ENCODE results near the gene MMP11. TPM values are rescaled to one million over a fixed set of nuclear protein-coding genes. Genes with fewer than 3 reads are reported as not detected.

Gene MMP11
- polyA plus RNA-seq, 1 donor from 2014 or later = 9.3 TPM

DNA sequence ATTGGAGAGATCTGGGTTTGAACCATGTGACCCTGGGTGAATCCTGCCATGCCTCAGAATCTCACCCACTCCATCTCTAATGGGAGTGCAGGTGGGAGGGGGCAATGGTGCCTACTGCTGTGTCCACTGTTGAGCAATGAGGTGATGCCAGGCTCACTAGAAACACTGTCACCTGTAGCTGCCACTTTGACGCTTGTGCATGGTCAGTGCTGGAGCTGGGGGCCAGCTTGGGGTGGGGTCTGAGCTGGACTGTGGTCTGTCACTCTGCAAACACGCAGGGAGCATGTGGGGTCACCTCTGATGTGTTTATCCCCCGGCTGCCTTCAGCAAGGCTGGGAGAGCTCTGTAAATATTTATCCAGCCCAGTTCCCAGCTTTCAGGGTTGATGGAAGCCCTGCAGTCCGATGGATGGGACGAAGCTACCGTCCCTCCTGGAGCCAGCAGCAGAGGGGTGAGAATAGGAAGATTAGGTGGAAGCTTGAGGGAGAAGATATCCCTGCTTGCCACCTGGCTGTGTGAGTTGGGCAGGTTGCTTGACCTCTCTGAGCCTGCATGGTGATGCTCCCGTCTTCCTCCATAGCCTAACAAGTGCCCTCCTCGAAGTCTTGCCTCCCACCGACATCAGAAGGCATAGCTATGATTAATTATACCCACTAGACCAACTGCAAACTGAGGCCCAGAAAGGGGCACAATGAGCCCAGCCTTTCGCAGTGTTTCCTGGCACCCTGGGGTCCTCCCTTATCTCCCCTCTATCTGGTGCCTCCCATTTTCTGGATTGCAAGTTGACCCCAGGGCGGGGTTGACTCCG, 1.7 kb downstream of the MMP11 start:
- Histone ChIP-seq H3K27me3 (ENCODE audit: insufficient read depth, low read depth, low read length) (peaks cover 9% of the 10 kb centered on the region), H3K79me2 (replicated peaks; ENCODE audit: insufficient read depth, low read length) (no peaks in the 10 kb centered on the region), H3K4me3 (ENCODE audit: low read length) (no peak overlapping the region), H4K20me1 (ENCODE audit: insufficient read depth) (no peaks in the 10 kb centered on the region), H3K27ac (ENCODE audit: low read length) (no peak overlapping the region), H3F3A (ENCODE audit: insufficient read depth, low read length, poor library complexity, severe bottlenecking) (no peaks in the 10 kb centered on the region), H3K9ac (ENCODE audit: low read length) (no peak overlapping the region), H3K4me2 (ENCODE audit: low read length) (no peak overlapping the region), H3K9me3 (ENCODE audit: low read length) (no peaks in the 10 kb centered on the region), H3K9me2 (ENCODE audit: insufficient read depth, low read length) (no peaks in the 10 kb centered on the region), H3K36me3 (ENCODE audit: insufficient read depth, low read length) (no peaks in the 10 kb centered on the region), H2AFZ (ENCODE audit: low read depth, low read length) (no peak overlapping the region)
- TF ChIP-seq EZH2 (IDR thresholded peaks at IDR 0.05; ENCODE audit: borderline replicate concordance, insufficient read depth, low read length, poor library complexity, severe bottlenecking) (no peak), EP300 (conservative IDR thresholded peaks at IDR 0.05; ENCODE audit: poor library complexity, severe bottlenecking) (no peak), SMC3 (conservative IDR thresholded peaks at IDR 0.05; ENCODE audit: poor library complexity) (no peak), TAF1 (IDR thresholded peaks at IDR 0.05; ENCODE audit: low read depth) (no peak), RAD21 (conservative IDR thresholded peaks at IDR 0.05) (no peak), POLR2AphosphoS5 (IDR thresholded peaks at IDR 0.05) (no peak), MXI1 (conservative IDR thresholded peaks at IDR 0.05; ENCODE audit: poor library complexity, severe bottlenecking) (no peak)
- TF ChIP-seq, protein P1, sequence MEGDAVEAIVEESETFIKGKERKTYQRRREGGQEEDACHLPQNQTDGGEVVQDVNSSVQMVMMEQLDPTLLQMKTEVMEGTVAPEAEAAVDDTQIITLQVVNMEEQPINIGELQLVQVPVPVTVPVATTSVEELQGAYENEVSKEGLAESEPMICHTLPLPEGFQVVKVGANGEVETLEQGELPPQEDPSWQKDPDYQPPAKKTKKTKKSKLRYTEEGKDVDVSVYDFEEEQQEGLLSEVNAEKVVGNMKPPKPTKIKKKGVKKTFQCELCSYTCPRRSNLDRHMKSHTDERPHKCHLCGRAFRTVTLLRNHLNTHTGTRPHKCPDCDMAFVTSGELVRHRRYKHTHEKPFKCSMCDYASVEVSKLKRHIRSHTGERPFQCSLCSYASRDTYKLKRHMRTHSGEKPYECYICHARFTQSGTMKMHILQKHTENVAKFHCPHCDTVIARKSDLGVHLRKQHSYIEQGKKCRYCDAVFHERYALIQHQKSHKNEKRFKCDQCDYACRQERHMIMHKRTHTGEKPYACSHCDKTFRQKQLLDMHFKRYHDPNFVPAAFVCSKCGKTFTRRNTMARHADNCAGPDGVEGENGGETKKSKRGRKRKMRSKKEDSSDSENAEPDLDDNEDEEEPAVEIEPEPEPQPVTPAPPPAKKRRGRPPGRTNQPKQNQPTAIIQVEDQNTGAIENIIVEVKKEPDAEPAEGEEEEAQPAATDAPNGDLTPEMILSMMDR (IDR thresholded peaks at IDR 0.05; ENCODE audit: poor library complexity, severe bottlenecking) = no peak
- TF ChIP-seq, protein P2, sequence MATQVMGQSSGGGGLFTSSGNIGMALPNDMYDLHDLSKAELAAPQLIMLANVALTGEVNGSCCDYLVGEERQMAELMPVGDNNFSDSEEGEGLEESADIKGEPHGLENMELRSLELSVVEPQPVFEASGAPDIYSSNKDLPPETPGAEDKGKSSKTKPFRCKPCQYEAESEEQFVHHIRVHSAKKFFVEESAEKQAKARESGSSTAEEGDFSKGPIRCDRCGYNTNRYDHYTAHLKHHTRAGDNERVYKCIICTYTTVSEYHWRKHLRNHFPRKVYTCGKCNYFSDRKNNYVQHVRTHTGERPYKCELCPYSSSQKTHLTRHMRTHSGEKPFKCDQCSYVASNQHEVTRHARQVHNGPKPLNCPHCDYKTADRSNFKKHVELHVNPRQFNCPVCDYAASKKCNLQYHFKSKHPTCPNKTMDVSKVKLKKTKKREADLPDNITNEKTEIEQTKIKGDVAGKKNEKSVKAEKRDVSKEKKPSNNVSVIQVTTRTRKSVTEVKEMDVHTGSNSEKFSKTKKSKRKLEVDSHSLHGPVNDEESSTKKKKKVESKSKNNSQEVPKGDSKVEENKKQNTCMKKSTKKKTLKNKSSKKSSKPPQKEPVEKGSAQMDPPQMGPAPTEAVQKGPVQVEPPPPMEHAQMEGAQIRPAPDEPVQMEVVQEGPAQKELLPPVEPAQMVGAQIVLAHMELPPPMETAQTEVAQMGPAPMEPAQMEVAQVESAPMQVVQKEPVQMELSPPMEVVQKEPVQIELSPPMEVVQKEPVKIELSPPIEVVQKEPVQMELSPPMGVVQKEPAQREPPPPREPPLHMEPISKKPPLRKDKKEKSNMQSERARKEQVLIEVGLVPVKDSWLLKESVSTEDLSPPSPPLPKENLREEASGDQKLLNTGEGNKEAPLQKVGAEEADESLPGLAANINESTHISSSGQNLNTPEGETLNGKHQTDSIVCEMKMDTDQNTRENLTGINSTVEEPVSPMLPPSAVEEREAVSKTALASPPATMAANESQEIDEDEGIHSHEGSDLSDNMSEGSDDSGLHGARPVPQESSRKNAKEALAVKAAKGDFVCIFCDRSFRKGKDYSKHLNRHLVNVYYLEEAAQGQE (IDR thresholded peaks at IDR 0.05; ENCODE audit: borderline replicate concordance) = no peak

DNA sequence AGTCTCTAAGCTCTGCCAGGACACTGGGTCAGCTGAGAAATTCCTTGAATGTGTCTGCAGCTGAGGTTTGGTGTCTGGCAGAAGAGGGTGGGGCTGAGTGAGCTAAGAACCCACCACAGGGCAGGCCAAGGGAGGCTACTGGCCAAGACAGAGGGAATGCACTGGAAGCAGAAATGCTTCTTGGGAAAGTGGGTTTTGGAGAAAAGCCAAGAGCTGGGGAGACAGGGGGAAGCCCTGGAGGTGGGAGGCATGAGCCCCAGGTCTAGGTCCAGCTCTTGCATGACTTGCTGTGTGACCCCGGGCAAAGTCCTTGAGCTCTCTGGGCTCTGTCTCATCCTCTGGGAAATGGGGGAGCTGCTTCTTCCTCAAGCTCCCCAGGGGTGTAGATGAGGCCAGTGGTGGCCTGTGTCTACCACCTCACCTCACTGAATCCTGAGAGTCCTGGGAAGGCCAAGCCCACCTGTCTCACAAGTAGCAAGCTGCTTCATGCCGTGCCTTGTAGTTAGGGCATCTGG, 2.3 kb downstream of the MMP11 start:
- Histone ChIP-seq H3K4me3 (ENCODE audit: low read length) (no peak overlapping the region), H3K9ac (ENCODE audit: low read length) (no peak overlapping the region), H3K27me3 (ENCODE audit: insufficient read depth, low read depth, low read length) (peaks cover 9% of the 10 kb centered on the region), H3K4me2 (ENCODE audit: low read length) (no peak overlapping the region), H2AFZ (ENCODE audit: low read depth, low read length) (no peak overlapping the region), H3K36me3 (ENCODE audit: insufficient read depth, low read length) (no peaks in the 10 kb centered on the region), H4K20me1 (ENCODE audit: insufficient read depth) (no peaks in the 10 kb centered on the region), H3K79me2 (replicated peaks; ENCODE audit: insufficient read depth, low read length) (no peaks in the 10 kb centered on the region), H3K27ac (ENCODE audit: low read length) (no peak overlapping the region), H3K9me3 (ENCODE audit: low read length) (no peaks in the 10 kb centered on the region), H3F3A (ENCODE audit: insufficient read depth, low read length, poor library complexity, severe bottlenecking) (no peaks in the 10 kb centered on the region), H3K9me2 (ENCODE audit: insufficient read depth, low read length) (no peaks in the 10 kb centered on the region)
- TF ChIP-seq SMC3 (conservative IDR thresholded peaks at IDR 0.05; ENCODE audit: poor library complexity) (no peak), EZH2 (IDR thresholded peaks at IDR 0.05; ENCODE audit: borderline replicate concordance, insufficient read depth, low read length, poor library complexity, severe bottlenecking) (no peak), POLR2AphosphoS5 (IDR thresholded peaks at IDR 0.05) (no peak), RAD21 (conservative IDR thresholded peaks at IDR 0.05) (no peak), MXI1 (conservative IDR thresholded peaks at IDR 0.05; ENCODE audit: poor library complexity, severe bottlenecking) (no peak), EP300 (conservative IDR thresholded peaks at IDR 0.05; ENCODE audit: poor library complexity, severe bottlenecking) (no peak), TAF1 (IDR thresholded peaks at IDR 0.05; ENCODE audit: low read depth) (no peak)
- TF ChIP-seq, protein P2 (IDR thresholded peaks at IDR 0.05; ENCODE audit: borderline replicate concordance) = no peak
- TF ChIP-seq, protein P1 (IDR thresholded peaks at IDR 0.05; ENCODE audit: poor library complexity, severe bottlenecking) = no peak

All from neural cell (in vitro differentiated cells).